Large intestine (tissue), 3 donors: Measurements from ENCODE around the gene SMIM1. TPM values are rescaled to one million over a fixed set of nuclear protein-coding genes. Genes with fewer than 3 reads are reported as not detected.

Experiments
- DNase-seq, 2 donors: peaks; one replicate each; pipeline versions ENCODE4 v3.0.0 to v3.0.0-alpha.2; 2013
- H3K27ac ChIP-seq: one replicate; pipeline ENCODE4 v1.5.1; 2013; ENCODE audit warnings: low read length
- H3K27me3 ChIP-seq: 2 replicates; pipeline ENCODE4 v1.6.1; 2013; ENCODE audit warnings: low read length; ENCODE audit not compliant: control insufficient read depth, insufficient read depth
- H3K36me3 ChIP-seq: 2 replicates; pipeline ENCODE4 v1.6.1; 2013; ENCODE audit warnings: low read length; ENCODE audit not compliant: control insufficient read depth, insufficient read depth
- H3K4me1 ChIP-seq: one replicate; pipeline ENCODE4 v1.6.1; 2013; ENCODE audit warnings: low read length; ENCODE audit not compliant: control insufficient read depth, insufficient read depth
- H3K4me3 ChIP-seq: one replicate; pipeline ENCODE4 v1.5.1; 2013; ENCODE audit warnings: low read length
- H3K9me3 ChIP-seq: one replicate; pipeline ENCODE4 v1.6.1; 2013; ENCODE audit warnings: mild to moderate bottlenecking, low read depth, low read length, moderate library complexity; ENCODE audit not compliant: control insufficient read depth
- WGBS: methylation state at CpG from one replicate; pipeline ENCODE4 v1.1.5; 2013; ENCODE audit warnings: low lambda C conversion rate; ENCODE audit not compliant: insufficient coverage; 5-methylcytosine and 5-hydroxymethylcytosine counted together
- polyA plus RNA-seq: library from polyadenylated mRNA; unstranded; fragments of 120-200 nt; gene quantifications from one replicate; pipeline ENCODE4 v1.2.1, GENCODE V29; 2013

SMIM1 gene
- polyA plus RNA-seq, 1 donor, result 66.0 TPM

DNA sequence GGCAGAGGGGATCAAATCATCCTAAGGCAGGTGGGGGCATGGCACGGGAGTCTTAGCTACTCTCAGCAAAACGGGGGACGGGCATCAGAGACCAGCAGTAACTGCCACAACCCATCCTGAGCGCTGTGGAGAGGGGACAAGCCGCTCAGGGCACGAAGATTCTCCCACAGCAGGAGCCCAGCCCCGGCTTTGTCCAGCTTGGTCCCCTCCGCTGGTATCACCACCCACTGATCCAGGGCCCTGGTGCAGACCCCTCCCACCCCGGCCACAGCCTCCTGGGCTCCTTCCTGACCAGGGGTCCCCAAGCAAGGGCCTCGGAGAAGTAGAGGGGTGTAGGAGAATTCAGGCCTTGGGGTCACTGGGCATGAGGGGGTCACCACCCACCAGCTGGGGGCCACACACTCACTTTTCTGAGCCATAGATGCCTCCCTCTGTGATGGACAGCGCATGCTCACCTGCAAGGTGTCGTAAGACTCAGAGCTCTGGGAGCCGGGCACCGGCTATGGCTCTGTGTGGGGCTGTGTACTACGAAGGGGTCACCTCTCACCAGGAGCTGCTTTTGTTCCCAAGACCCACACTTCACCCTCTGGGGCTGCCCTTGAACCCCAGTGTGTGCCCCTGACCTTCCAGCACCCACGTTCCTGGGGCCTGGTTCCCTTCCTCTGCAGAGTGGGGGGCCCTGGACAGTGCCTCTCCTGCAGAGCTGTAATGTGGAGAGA lies 2.3 kb upstream of the SMIM1 start:
- H3K9me3 ChIP-seq, result no peaks in the 10 kb centered on the region
- no peaks in the 10 kb centered on the region for H3K27me3 ChIP-seq
- peaks cover 2% of the 10 kb centered on the region for H3K36me3 ChIP-seq
- H3K27ac ChIP-seq, result no peak overlapping the region
- no peak overlapping the region for H3K4me3 ChIP-seq
- no CpG with 5 or more reads among the region's 16 CpGs for WGBS
- DNase-seq, result no peak
- peaks cover 27% of the 10 kb centered on the region for H3K4me1 ChIP-seq

GRCh38 chr1:3771108-3772026 lies 1.2 kb upstream of the SMIM1 start:
- H3K9me3 ChIP-seq, result no peaks in the 10 kb centered on the region
- H3K4me3 ChIP-seq, result peak overlapping the region; percentile 51
- peak overlapping the region; percentile 31 for H3K27ac ChIP-seq
- peaks cover 38% of the 10 kb centered on the region for H3K4me1 ChIP-seq
- DNase-seq, result peak in 1 of 2 donors; percentile 66
- H3K36me3 ChIP-seq, result peaks cover 2% of the 10 kb centered on the region
- H3K27me3 ChIP-seq, result no peaks in the 10 kb centered on the region
- no CpG with 5 or more reads among the region's 32 CpGs for WGBS

DNA sequence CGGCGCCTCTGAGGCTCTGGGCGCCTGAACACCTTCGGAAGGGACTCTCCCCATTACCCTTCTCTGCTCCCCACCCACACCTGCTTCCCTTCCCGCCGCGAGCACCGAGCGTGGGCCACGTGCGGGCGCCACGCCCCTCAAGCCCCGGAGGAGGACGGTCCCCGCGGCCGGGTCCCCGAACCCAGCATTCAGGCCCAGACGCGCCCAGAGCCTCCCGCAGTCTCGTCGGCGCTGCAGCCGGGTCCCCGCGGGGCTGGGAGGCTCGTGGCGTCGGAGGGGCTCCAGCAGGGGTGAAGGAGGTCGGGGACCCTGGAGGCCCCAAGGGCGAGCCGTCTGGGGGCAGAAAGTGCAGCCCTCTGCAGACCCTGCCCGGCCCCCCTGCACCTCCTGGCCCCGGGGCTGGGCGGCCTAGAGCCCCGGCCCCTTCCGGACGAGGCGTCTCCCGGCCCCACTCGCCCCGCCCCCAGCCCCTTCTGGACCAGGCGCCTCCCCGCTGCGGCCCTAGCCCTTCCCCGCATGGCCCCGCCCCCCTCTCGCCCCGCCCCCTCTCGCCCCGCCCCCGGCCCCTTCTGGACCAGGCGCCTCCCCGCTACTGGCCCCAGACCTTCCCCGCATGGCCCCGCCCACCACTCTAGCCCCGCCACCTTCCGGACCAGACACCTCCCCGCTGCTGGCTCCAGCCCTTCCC lies 378 bp upstream of the SMIM1 start:
- H3K27me3 ChIP-seq, result no peaks in the 10 kb centered on the region
- peaks cover 40% of the 10 kb centered on the region for H3K4me1 ChIP-seq
- H3K27ac ChIP-seq, result peak overlapping the region; percentile 31
- H3K4me3 ChIP-seq, result peak overlapping the region; percentile 51
- peak; percentile 89 for DNase-seq
- H3K36me3 ChIP-seq, result peaks cover 2% of the 10 kb centered on the region
- no CpG with 5 or more reads among the region's 61 CpGs for WGBS
- H3K9me3 ChIP-seq, result no peaks in the 10 kb centered on the region

- no peaks in the 10 kb centered on the region for H3K27me3 ChIP-seq
- peak overlapping the region; percentile 96 for H3K27ac ChIP-seq
- WGBS, result no CpG with 5 or more reads among the region's 16 CpGs
- H3K36me3 ChIP-seq, result peaks cover 4% of the 10 kb centered on the region
- no peaks in the 10 kb centered on the region for H3K9me3 ChIP-seq
- peak overlapping the region; percentile 70 for H3K4me3 ChIP-seq
- H3K4me1 ChIP-seq, result peaks cover 40% of the 10 kb centered on the region
- no peak for DNase-seq
These were observed 1.2 kb downstream of the SMIM1 start for GRCh38 chr1:3773572-3774275.

DNA sequence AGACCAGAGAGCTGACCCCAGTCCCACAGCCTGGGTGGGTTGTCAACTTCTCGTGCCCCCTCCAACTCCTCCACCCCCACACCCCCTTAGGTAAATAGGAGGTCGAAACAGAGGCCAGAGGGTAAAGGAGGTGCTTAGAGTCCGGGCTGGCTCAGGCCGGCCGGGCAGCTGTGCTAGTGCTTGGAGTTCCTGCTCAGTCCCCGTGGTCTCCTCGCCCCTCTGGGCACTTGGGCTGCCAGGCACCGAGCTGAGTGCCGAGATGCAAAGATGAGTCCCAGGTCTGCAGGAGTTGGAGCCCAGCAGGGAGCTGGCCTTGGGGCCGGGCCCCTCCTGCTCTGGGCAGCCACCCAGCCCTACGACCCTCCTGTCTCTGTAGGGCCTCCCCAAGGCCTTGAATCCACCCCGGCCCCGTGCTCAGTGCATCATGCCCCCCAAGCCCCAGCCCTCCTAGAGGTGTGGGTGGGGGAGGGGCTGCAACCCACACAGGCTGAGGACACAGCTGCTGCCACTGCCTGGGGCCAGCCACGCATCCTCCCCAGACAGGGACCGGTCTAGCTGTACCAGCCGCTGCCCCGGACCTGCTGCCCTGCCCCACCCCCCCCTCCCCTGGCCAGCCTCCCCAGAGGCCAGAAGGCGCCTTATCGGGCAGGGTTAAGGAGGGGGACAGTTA lies 1.9 kb downstream of the SMIM1 start:
- Histone ChIP-seq H3K36me3 (peaks cover 5% of the 10 kb centered on the region), H3K9me3 (no peaks in the 10 kb centered on the region), H3K27ac (peak overlapping the region; percentile 96), H3K4me3 (peak overlapping the region; percentile 70), H3K4me1 (peaks cover 40% of the 10 kb centered on the region), H3K27me3 (no peaks in the 10 kb centered on the region)
- DNase-seq, result no peak
- WGBS, result no CpG with 5 or more reads among the region's 19 CpGs

GRCh38 chr1:3774946-3775489 lies 2.5 kb downstream of the SMIM1 start:
- no peaks in the 10 kb centered on the region for H3K9me3 ChIP-seq
- peak overlapping the region; percentile 48 for H3K27ac ChIP-seq
- no CpG with 5 or more reads among the region's 17 CpGs for WGBS
- no peaks in the 10 kb centered on the region for H3K27me3 ChIP-seq
- peak in 1 of 2 donors; percentile 7 for DNase-seq
- peaks cover 10% of the 10 kb centered on the region for H3K36me3 ChIP-seq
- H3K4me3 ChIP-seq, result no peak overlapping the region
- peaks cover 40% of the 10 kb centered on the region for H3K4me1 ChIP-seq

DNA sequence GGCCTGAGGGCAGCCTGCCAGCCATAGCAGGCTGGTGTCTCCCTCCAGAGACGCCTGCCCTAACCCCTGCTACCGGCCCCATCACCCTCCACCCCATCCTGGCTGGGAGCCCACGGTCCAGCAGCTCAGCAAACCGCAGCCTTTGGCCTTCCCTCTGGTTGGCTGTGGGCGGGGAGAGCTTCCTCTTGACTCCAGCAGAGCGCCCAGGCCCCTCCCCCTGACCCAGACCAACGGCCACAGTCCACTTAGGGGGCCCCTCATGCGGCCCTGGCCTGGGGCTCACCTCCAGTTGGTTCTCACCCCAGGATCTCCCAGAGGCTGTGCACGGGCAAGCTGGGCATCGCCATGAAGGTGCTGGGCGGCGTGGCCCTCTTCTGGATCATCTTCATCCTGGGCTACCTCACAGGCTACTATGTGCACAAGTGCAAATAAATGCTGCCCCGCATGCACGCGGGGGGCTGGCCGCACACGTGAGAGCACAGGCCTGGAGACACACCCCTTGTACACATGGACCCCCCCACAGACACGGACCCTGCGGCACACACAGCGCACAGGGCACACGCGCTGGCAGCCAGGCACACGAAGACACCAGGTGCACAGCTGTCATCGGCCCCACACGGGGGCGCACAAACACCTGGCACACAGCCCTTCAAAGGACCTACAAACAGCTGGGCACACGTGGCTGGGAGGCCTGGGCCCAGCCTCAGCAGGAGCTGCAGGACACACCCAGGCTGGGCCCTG lies 3.1 kb downstream of the SMIM1 start:
- Histone ChIP-seq H3K4me3 (no peak overlapping the region), H3K4me1 (peaks cover 40% of the 10 kb centered on the region), H3K9me3 (no peaks in the 10 kb centered on the region), H3K27ac (peak overlapping the region; percentile 48), H3K36me3 (peaks cover 16% of the 10 kb centered on the region), H3K27me3 (no peaks in the 10 kb centered on the region)
- 13% methylated on average over 3 of the region's 27 CpGs for WGBS
- peak; percentile 80 to 86 for DNase-seq

- Histone ChIP-seq H3K27me3 (no peaks in the 10 kb centered on the region), H3K27ac (peak overlapping the region; percentile 1), H3K9me3 (peaks cover 2% of the 10 kb centered on the region), H3K4me3 (no peak overlapping the region), H3K36me3 (peaks cover 24% of the 10 kb centered on the region), H3K4me1 (peaks cover 34% of the 10 kb centered on the region)
- peak in 1 of 2 donors; percentile 22 for DNase-seq
- no CpG with 5 or more reads among the region's 21 CpGs for WGBS
These were observed 3.8 kb downstream of the SMIM1 start for GRCh38 chr1:3776231-3776961.
